GM18873 (cell line): ENCODE measurements around the gene PLA2G12B.
"Not testable (repeated sequence)": the region's sequence is repeated elsewhere in the genome, so short reads cannot be mapped to it uniquely, and the experiment has no call there.

ENCODE experiments used
- ATAC-seq: cut with Tn5 transposase; IDR thresholded peaks from one replicate; pipeline ENCODE4 v1.9.1; 2021; ENCODE audit warnings: mild to moderate bottlenecking, moderate library complexity, moderate number of reproducible peaks; ENCODE audit not compliant: unreplicated experiment, low FRiP score

PLA2G12B gene

DNA sequence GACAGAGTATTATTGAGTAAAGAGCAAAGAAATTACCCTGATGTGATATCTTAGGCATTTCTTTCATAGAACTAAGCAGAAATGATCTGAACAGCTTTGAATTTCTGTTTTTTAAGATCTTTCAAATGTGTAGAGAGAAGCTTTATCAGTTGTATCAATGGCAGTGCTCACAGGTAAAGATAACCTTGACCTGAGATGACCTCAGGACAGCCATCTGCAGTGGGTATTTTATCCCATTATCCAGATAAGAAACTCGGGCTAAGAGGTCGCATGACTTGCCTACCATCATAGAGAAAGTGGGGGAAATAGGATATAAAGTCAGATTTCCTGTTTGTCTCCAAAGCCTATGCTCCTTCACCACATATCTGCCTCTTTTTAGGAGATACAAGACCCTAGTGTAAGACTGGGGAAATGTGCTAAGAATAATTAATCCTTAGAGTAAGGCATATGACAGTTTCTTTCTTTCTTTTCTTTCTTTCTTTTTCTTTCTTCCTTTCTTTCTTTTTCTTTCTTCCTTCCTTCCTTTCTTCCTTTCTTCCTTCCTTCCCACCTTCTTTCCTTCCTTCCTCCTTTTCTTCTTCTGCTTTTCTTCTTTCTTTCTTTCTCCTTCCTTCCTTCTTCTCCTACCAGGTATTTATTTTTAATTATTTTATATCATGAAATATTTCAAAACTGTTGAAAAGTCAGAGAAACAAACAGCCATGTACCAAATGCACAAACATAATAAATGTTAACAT is 10.9 kb downstream of the PLA2G12B start:
- ATAC-seq = no peak

DNA sequence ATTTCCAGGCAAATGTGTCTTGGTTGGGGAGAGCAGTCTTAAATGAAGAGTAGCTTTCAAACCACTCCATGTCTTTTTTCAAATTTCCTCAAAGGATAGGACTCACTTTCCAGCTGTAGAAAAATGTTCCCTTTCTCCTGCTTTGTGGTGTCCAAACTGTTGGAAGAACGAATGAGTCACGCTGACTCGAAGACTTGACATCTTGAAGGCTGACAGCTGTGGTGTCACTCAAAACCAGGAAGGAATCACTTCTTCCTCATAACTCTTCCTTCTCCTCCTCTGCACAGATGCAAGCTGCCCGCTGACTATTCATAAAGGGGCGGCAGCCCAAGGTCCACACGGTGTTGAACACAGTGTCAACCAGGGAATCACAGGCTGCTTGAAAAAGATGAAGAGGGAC is 19.2 kb downstream of the PLA2G12B start:
- ATAC-seq = no peak

DNA sequence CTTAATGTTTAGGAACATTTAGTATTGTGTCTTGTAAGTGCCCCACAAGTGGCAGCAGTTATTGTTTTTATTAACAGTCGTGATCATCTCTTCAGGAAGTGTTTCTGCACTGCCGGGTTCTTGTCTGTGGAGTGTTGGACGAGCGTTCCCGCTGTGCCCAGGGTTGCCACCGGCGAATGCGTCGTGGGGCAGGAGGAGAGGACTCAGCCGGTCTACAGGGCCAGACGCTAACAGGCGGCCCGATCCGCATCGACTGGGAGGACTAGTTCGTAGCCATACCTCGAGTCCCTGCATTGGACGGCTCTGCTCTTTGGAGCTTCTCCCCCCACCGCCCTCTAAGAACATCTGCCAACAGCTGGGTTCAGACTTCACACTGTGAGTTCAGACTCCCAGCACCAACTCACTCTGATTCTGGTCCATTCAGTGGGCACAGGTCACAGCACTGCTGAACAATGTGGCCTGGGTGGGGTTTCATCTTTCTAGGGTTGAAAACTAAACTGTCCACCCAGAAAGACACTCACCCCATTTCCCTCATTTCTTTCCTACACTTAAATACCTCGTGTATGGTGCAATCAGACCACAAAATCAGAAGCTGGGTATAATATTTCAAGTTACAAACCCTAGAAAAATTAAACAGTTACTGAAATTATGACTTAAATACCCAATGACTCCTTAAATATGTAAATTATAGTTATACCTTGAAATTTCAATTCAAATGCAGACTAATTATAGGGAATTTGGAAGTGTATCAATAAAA is 22.2 kb downstream of the PLA2G12B start:
- ATAC-seq = no peak

DNA sequence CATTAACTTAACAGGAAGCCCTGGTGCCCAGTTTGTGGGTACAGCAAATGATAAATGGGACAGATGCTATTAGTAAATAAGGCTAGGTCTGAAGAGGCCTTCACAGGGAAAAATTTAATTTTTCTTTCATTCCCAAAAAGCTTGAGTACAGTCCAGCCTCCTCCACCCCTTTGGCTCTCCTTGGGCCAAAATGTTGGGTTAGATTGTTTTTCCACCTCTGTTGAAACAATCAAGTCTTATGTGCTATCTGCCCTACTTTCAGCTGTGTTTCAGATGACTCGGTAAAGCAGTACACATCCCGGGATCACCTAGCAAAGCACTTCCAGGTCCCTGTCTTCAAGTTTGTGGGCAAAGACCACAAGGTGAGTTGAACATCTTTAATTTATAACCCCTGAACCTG is 24.3 kb downstream of the PLA2G12B start:
- ATAC-seq = no peak

DNA sequence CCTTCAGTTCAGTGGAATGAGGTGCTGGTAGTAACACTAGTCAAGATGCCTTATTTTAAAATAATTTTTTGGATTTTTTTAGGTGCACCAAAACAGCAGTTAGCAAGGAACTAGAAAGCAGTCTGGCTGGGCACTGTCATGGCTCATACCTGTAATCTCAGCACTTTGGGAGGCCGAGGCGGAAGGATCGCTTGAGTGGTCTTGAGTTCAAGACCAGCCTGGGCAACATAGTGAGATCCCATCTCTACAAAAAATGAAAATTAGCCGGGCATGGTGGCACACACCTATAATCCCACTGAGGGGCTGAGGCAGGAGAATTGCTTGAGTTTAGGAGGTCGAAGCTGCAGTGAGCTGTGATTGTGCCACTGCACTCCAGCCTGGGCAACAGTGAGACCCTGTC is 25.8 kb downstream of the PLA2G12B start:
- no peak for ATAC-seq

DNA sequence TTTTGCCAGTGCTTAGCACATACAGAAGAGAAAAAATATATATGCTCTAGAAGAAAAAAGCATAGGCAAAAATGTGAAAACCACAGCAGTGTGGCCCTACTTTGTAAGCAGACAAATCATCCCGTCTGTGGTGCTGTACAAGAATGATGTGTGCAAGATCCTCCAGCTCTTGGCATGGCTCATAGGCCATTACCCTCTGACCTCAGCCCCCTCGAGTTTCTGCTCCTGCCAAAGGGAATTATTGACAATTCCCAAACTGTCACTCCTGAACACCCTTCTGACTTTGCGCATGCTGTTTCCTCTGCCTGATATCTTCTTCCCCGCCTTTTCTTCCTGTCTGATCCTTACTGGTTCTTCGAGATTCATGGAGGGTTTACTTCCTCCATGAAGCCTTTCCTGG is 27.1 kb downstream of the PLA2G12B start:
- ATAC-seq = no peak

DNA sequence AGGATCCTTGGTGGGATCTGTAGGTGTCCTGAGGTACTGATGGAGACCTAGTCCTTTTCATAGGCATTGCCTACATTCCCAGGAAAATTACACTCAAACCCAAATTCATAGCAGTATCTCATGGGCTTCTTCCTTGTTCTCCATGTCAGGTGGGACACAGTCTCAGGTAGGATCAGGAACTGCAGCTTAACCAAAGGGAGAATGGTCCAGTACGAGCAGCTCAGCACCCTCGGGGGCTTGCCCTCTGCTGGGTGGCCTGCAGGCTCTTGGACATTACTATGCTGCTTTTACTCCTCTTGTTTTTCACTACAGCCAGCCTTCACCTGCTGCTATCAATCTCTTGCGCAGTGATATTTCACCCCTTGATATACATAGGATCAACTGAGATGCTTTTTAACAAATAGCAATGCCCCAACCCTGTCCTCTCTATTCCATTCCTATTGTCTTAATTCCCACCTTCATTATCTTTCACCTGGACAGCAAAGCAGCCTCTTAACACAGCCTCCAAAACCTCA is 28.6 kb downstream of the PLA2G12B start:
- ATAC-seq = no peak

DNA sequence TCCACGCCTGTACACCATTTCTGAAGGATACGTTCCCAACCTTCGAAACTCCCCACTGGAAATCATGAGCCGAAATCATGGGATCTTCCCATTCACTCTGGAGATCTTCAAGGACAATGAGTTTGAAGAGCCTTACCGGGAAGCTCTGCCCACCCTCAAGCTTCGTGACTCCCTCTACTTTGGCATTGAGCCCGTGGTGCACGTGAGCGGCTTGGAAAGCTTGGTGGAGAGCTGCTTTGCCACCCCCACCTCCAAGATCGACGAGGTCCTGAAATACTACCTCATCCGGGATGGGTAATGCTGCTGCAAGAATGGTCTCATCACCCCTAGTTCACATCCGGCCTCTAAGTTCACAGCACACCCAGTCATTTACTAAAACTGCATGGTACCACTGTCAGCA is 30.3 kb downstream of the PLA2G12B start:
- no peak for ATAC-seq

DNA sequence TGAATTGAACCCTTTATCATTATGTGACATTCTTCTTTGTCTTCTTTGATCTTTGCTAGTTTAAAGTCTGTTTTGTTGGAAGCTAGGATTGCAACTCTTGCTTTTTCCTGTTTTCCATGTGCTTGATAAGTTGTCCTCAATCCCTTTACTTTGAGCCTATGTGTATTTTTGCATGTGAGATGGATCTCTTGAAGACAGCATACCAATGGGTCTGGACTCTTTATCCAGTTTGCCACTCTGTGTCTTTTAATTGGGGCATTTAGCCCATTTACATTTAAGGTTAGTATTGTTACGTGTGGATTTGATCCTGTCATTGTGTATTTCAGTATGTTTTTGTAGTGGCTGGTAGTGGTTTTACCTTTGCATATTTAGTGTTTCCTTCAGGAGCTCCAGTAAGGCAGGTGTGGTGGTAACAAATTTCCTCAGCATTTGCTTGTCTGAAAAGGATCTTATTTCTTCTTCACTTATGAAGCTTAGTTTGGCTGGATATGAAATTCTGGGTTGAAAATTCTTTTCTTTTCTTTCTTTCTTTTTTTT is 33.4 kb downstream of the PLA2G12B start:
- ATAC-seq = not testable (repeated sequence)

DNA sequence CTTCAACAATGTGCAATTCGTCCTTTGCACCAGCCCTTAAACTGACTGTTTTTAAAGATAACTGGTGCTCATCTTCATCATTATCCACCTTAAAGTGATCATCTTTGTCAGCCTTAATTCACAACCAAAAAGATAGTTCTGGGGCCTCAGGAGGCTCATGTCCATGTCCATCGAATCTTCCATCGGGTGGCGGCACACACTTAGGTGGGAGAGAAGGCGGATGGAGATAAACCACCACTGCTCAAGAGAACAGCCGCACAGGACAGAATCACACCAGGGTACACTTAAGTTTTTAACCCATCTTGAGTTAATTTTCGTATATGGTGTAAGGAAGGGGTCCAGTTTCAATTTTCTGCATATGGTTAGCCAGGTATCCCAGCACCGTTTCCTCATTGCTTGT is 36.3 kb downstream of the PLA2G12B start:
- ATAC-seq = no peak

DNA sequence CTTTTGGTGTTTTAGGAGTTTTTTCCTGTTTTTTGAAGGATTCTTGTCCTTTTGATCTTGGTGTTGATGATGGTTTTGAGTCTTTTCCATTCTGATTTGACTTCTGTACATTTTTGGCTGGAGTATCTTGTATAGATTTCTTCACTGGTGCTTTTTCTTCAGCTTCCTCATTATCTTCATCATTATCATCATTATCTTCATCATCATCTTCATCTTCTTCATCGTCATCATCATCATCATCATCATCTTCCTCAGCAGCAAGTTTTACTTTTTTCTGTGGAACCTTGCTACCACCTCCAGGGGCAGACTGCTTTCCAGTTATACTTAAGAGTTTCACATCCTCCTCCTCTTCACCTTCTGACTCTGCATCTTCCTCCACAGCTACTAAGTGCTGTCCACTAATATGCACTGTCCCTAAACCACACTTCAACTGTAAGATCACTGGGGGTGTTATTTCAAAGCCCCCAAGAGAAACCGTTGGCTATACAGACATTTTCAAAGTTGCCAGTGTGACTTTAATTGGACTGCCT is 36.7 kb downstream of the PLA2G12B start:
- ATAC-seq = not testable (repeated sequence)

DNA sequence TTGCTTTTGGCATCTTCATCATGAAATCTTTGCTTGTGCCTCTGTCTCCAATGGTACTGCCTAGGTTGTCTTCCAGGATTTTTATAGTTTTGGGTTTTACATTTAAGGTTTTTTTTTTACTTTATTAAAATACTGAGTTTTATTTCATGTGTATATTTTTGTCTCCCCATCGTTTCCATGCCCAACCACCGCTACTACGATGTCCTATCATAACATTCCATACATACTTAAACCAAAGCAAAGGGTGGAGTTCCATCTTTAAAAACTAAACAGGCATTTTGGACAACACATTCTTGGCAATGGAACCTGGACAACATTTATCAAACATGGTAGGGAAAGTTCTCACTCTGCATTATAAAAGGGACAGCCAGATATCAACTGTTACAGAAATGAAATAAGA is 37.4 kb downstream of the PLA2G12B start:
- not testable (repeated sequence) for ATAC-seq

DNA sequence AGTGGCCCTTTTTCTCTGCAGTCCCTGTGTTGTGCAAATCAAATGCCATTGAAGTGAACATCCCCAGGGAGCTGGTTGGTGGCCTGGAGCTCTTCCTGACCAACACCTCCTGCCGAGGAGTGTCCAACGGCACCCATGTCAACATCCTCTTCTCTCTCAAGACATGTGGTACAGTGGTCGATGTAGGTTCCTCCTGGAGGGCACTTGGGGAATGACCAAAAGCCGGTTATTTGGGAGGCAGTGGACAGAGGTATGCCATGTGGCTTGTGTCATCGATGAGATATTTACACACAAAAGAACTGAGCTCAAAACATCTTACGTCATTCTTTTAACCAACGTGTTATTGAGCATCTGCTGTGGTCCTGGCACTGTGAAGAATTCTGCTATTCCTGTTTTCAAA is 41.3 kb downstream of the PLA2G12B start:
- no peak for ATAC-seq

DNA sequence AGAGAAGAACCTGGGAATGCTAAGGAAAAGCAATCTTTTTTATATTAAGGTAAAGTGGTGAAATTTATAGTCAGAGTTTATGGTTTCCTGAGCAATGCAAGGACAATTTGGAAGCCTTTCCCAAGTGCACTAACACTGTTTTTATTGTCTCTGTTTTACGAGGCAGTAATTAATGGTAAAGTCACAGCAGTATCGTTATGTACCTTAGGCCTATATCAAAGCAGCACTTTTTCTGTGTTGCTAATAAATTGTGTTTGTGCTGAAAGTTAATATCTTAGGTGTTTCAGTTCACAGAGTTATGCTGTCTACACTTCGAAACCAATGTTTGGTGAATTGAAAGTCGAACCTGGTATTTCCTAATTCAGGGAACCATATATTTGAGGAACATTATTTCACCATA is 41.9 kb downstream of the PLA2G12B start:
- no peak for ATAC-seq

DNA sequence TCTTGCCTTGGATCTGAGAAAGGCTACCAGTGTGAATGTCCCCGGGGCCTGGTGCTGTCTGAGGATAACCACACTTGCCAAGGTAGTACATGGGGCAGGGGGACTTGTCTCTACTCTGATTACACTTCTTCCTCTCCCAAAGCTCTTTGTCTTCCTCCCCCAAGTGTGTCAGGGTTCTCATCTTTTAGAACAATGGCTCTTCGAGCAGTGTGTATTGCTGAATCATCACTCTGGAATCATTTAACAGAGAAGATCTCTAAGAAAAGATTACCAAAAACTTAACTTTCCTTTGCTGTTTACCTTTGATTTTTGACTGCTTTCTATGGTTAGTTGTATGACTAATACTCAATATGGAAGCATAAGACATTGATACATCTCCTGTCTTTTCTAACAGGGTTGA is 42.8 kb downstream of the PLA2G12B start:
- no peak for ATAC-seq

DNA sequence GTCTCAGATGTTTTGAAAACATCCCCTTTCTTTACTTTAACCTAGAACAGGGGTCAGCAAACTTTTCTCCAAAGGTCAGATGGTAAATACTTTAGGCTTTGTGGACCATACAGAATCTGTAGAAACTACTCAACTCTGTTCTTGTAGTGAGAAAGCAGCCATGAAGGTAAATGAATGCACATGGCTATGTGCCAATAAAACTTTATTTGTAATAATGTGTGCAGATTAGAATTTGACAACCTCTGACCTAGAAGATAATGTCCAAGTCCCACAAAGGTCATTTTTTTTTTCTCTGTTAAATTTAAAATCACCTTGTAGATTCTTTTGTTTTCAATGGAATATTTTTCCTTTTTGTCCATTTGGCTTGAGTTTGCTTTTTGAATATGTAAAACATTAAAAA is 43.9 kb downstream of the PLA2G12B start:
- ATAC-seq = no peak

DNA sequence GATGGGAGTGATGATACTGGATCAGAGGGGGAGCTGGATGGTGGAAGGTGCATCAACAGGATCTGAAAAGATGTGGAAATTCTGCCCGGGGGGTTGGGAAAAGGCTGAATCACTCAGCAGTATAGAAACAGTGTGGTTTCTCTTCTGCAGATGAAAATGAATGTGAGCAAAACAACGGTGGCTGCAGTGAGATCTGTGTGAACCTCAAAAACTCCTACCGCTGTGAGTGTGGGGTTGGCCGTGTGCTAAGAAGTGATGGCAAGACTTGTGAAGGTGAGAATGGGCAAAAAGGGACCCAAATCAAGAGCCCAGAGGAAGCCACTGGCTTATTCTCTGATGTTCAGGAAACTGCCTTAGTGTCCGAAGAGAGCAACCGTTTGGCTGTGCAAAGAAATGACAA is 48.2 kb downstream of the PLA2G12B start:
- no peak for ATAC-seq

DNA sequence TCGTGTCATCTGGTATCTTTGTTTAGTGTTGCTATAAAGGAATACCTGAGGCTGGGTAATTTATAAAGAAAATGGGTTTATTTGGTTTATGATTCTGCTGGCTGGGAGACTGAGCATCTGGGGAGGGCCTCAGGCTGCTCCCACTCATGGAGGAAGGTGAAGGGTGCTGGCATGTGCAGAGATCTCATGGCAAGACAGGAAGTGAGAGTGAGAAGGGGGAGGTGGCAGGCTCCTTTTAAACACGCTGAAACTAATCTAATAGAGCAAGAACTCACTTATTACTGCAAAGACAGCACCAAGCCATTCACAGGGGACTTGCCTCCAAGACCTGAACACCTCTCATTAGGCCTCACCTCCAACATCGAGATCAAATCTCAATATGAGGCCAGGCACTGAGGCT is 49.8 kb downstream of the PLA2G12B start:
- no peak for ATAC-seq

DNA sequence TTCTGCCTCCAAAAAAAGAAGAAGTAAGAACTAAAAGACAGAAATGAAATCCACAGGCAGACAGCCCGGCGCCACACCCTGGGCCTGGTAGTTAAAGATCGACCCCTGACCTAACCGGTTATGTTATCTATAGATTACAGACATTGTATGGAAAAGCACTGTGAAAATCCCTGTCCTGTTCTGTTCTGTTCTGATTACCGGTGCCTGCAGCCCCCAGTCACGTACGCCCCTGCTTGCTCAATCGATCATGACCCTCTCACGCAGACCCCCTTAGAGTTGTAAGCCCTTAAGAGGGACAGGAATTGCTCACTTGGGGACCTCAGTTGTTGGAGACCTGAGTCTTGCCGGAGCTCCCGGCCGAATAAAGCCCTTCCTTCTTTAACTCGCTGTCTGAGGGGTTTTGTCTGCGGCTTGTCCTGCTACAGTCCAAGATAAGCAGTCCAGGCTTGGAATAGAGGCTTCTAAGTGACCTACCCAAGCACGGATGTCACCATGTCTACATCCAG is 50.6 kb downstream of the PLA2G12B start:
- ATAC-seq = not testable (repeated sequence)

DNA sequence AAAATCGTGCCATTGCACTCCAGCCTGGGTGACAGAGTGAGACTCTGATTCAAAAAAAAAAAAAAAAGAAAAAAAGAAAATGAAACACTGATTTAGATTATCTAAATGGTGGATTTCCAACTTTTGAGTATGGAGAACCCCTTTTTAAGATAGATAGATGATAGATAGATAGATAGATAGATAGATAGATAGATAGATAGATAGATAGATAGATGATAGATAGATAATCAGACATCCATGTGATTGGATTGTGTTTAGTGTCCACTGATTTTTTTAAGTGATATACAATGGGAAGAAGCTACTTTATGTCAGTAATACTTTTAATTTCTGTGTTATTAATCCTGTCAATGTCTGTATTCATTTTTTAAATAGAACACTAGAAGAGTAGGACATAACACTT is 55.1 kb downstream of the PLA2G12B start:
- ATAC-seq = no peak

DNA sequence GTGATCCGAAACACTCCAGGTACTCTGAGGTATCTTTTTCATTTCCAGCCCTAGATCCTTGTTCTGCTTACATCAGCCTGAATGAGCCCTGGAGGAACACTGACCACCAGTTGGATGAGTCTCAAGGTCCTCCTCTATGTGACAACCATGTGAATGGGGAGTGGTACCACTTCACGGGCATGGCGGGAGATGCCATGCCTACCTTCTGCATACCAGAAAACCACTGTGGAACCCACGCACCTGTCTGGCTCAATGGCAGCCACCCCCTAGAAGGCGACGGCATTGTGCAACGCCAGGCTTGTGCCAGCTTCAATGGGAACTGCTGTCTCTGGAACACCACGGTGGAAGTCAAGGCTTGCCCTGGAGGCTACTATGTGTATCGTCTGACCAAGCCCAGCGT is 56.0 kb downstream of the PLA2G12B start:
- no peak for ATAC-seq
